AG04450 (cell line): ENCODE results near the gene STARD10. TPM values are rescaled to one million over a fixed set of nuclear protein-coding genes. Genes with fewer than 3 reads are reported as not detected.

Source experiments
- CTCF ChIA-PET: fragments of 300-600, 350-600 bp; formaldehyde crosslinking; extraction: SDS; loops from one replicate; lab custom pipeline; 2022; ENCODE audit warnings: antibody characterized with exemption, inconsistent platforms; lab: Charles Lee
- POLR2A ChIA-PET: fragments of 350-600 bp; formaldehyde crosslinking; extraction: SDS; loops from one replicate; lab custom pipeline; 2021; ENCODE audit warnings: antibody characterized with exemption, inconsistent platforms; lab: Yijun Ruan, JAX
- DNase-seq: peaks from one replicate; pipeline ENCODE4 v3.0.0-alpha.2; 2011; ENCODE audit warnings: low read depth, low spot score
- H3K27ac ChIP-seq: one replicate; pipeline ENCODE4 v1.5.1; 2012; ENCODE audit warnings: low read depth, low read length, control low read depth
- H3K27me3 ChIP-seq: one replicate; pipeline ENCODE4 v1.6.0; 2012; ENCODE audit warnings: low read length; ENCODE audit not compliant: control insufficient read depth, insufficient read depth
- H3K4me3 ChIP-seq: 2 replicates; pipeline ENCODE4 v1.5.1; 2011; ENCODE audit warnings: mild to moderate bottlenecking, low read depth, low read length, control low read depth
- H3K9me3 ChIP-seq: 2 replicates; pipeline ENCODE4 v1.5.1; 2012; ENCODE audit warnings: low read length; ENCODE audit not compliant: control insufficient read depth, insufficient read depth
- CTCF ChIP-seq: IDR thresholded peaks from 2 replicates; pipeline ENCODE4 v1.5.1; 2011; ENCODE audit warnings: low read depth, low read length, control low read depth, inconsistent platforms
- polyA plus RNA-seq: library from polyadenylated mRNA; depleted of rRNA; stranded (reverse); fragments of >200 nt; gene quantifications from 2 replicates; pipeline ENCODE4 v1.2.3, GENCODE V29; 2011

STARD10 gene
- polyA plus RNA-seq, 1 experiment: 38.4 TPM

GRCh38 chr11:72818971-72819370 is 25.1 kb upstream of the STARD10 start:
- Histone ChIP-seq H3K27ac (no peak overlapping the region), H3K4me3 (no peak overlapping the region), H3K27me3 (no peaks in the 10 kb centered on the region), H3K9me3 (no peaks in the 10 kb centered on the region)
- POLR2A ChIA-PET: no interaction called here
- no peak for DNase-seq
- CTCF ChIA-PET: interaction anchor here (1.0 to 1.5 kb wide), 3 partner anchors 94 to 532 kb away, joined by 3 to 6 read pairs (median 5); no protein-coding TSS in a partner anchor
- no peak for TF ChIP-seq CTCF

- no peaks in the 10 kb centered on the region for H3K9me3 ChIP-seq
- DNase-seq: no peak
- TF ChIP-seq CTCF: no peak
- ChIA-PET CTCF (no interaction called here), POLR2A (no interaction called here)
- H3K4me3 ChIP-seq: no peak overlapping the region
- H3K27ac ChIP-seq: no peak overlapping the region
- H3K27me3 ChIP-seq: no peaks in the 10 kb centered on the region
These were observed 24.1 kb upstream of the STARD10 start for GRCh38 chr11:72817966-72818365.

- no peak overlapping the region for H3K27ac ChIP-seq
- H3K4me3 ChIP-seq: no peak overlapping the region
- no peaks in the 10 kb centered on the region for H3K9me3 ChIP-seq
- TF ChIP-seq CTCF: no peak
- ChIA-PET CTCF (interaction anchor here (1.9 kb wide), 2 partner anchors 91 to 362 kb away, joined by 5 to 8 read pairs; no protein-coding TSS in a partner anchor), POLR2A (no interaction called here)
- no peaks in the 10 kb centered on the region for H3K27me3 ChIP-seq
- DNase-seq: no peak
These were observed 22.6 kb upstream of the STARD10 start for GRCh38 chr11:72816404-72816990.

- peak overlapping the region; percentile 61 for H3K27ac ChIP-seq
- TF ChIP-seq CTCF: no peak
- POLR2A ChIA-PET: no interaction called here
- no peaks in the 10 kb centered on the region for H3K9me3 ChIP-seq
- DNase-seq: no peak
- CTCF ChIA-PET: interaction anchor here (0.6 to 1.9 kb wide), 3 partner anchors 90 to 363 kb away, joined by 4 to 8 read pairs (median 5); no protein-coding TSS in a partner anchor
- H3K4me3 ChIP-seq: peak overlapping the region; percentile 87
- H3K27me3 ChIP-seq: no peaks in the 10 kb centered on the region
These were observed 21.3 kb upstream of the STARD10 start for GRCh38 chr11:72815110-72815618.

- POLR2A ChIA-PET: no interaction called here
- CTCF ChIA-PET: interaction anchor here (1.9 kb wide), 2 partner anchors 89 to 364 kb away, joined by 5 to 8 read pairs; no protein-coding TSS in a partner anchor
These were observed 20.7 kb upstream of the STARD10 start, which contains the start of gene ATG16L2 for GRCh38 chr11:72814286-72815109. TSS of gene ATG16L2 (plus strand) at chr11:72814411. CDS start at chr11:72814446, 35 bp downstream.

More at GRCh38 chr11:72814286-72815109, 20.7 kb upstream of the STARD10 start, which contains the start of gene ATG16L2:
- Histone ChIP-seq H3K9me3 (no peaks in the 10 kb centered on the region), H3K27me3 (no peaks in the 10 kb centered on the region), H3K4me3 (peak within 1 kb of the TSS; percentile 87), H3K27ac (peak within 1 kb of the TSS; percentile 96)
- no peak for DNase-seq
- no peak for TF ChIP-seq CTCF
